Activated CD4-positive, CD25-positive, alpha-beta regulatory T cell (primary cell): ENCODE measurements around the gene LAP3.
"Not testable (repeated sequence)": the region's sequence is repeated elsewhere in the genome, so short reads cannot be mapped to it uniquely, and the experiment has no call there.

Experiments
- DNase-seq, 4 experiments: peaks; one replicate each; lab custom pipeline; 2025; lab: John Stamatoyannopoulos, UW

Gene LAP3

DNA sequence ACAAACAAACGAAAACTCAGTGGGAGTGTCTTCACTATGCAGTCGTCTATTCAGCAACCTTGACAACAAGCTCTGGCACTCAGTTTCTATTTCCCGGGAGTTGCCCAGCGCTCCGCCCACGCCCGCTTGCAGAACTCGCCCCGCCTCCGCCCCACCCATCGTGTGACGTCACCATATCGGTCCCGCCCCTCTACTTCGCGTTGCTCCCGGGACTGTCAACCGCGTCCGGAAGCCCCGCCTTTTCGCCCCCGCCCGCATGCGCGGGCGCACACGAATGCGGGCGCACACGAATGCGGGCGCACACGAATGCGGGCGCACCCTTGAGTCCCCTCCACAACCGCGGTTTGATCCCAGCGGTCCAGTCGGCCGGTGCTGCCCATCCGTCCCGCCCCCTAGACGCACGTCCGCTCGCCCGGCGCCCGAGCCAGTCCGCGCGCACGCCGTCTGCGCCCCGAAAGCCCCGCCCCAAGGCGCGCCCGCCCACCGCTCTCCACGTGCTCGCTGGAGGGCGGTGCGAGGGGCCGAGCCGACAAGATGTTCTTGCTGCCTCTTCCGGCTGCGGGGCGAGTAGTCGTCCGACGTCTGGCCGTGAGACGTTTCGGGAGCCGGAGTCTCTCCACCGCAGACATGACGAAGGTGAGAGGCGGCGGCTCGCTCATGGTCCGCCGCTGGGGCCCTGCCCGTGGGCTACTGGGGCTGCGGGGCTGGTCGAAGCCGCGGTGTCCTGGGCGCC, at the start of gene LAP3:
TSS of gene LAP3 (plus strand) at position 267 of the 733 bp plus-strand sequence. CDS start at position 535, 268 bp downstream.
- DNase-seq, result peak; percentile 95 to 99 (median 98)

DNA sequence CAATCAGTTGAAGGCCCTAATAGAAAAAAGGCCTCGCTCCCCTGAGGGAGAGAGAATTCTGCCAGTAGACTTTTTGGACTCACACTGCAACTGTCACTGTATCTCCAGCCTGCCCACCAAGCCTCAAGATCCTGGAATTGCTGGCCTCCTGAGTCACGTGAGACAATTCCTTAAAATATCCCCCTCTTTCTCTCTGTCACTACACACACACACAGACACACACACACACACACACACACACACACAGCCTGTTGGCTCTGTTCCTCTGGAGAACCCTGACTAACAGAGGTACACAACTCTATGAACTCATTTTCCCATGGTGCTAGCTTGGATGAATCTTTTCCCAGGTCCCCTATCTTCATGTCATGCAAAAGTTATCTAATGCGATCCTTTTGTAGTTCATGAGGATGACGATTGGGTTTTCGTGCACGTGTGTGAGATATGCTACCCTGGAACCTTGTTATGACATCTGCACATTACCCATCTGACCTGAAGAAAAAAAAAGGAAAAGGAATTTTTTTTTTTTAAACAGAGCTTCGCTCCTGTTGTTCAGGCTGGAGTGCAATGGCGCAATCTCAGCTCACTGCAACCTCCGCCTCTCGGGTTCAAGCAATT, 48.3 kb upstream of the LAP3 start:
- DNase-seq, result no peak

DNA sequence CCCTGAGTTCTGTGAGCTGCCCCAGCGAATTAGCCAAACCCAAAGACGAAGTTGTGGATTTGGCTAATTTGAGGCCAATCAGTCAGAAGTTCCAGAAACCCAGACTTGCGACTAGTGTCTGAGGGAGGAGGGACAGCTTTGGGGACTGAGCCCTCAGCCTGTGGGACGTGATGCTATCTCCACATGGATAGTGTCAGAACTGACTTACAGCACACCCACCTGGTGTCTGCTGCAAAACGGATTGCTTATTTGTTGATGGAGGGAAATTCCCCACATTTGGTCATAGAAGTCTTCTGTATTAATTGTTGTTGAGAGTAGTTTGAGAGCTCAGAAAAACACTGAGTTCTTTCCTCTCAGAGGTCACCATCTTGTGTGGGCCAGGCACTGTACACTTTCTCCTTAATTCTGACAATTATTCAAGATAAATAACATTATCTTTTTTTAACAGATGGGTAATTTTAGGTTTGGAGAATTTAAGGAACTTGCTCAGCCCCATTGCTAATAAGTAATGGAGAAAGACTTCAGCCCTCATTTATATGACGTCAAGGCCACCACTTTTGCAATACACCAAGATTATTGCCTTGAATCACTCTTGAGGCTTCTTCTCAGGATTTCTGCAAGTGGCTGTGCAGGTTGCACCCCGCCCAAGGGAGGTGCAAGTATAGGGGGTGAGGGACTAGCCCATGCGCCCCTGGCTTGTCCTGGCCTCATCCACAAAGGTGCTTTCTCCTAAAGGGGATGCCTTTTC, 45.3 kb upstream of the LAP3 start:
- DNase-seq, result no peak

DNA sequence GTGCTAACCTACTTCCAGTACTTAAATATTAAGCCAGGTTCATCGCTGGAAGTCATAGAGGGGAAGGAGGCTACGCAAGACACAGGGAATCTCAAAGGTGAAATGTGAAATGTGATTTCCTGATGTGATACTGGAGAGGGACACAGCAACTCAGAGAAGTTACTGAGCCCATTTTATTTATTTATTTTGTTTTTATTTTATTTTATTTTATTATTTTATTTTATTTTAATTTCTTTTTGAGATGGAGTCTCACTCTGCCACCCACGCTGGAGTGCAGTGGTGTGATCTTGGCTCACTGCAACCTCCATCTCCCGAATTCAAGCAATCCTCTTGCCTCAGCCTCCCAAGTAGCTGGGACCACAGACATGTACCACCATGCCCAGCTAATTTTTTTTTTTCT, 42.3 kb upstream of the LAP3 start:
- no peak for DNase-seq

DNA sequence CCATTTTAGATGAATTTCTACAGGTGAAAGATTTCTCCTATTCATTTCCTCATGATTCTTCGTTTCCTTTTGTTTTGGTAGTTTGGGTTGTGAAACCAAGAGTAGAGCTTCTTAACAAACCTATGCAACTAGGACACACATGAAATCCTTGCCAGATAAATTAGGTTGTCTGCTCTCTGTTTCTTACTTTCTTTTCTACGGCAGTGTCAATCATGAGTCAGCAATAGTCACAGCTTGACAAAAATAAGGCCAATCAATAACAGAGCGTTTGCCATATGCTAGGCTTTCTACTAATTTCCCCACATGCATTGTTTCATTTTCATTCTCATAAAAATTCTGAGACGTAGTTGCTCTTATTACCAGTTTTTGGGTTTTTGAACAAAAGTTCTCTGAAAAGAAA, 41.8 kb upstream of the LAP3 start:
- DNase-seq, result no peak

DNA sequence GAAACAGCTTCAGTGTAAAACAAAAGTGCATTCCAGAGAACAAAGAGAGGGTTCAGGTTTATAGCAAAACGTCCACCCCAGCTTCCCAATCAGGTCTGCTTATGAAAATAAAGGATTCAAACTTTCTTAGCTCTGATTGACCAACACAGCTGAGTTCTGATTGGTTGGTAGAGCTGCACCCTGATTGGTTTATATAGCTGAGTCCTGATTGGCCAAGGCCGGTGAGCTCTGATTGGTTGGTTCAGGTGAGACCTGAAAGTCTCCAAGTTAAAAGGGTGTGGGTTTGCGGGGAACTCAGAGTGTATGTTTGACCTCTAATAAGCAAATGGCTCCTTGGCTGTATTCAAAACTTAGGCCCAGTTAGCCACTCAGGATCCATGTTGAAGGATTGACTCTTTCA, 41.1 kb upstream of the LAP3 start:
- DNase-seq, result no peak

DNA sequence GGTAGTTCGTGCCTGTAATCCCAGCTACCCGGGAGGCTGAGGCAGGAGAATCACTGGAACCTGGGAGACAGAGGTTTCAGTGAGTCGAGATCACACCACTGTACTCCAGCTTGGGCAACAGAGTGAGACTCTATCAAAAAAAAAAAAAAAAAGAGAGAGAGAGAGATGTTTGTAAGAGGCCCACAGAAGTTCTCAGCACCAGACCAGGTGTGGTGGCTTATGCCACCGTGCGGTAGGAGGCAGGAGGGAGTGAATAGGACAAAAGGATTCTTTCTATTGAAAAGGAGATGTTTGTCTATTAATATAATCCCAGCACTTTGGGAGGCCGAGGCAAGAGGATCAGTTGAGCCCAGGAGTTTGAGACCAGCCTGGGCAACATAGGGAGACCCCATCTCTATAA, 39.9 kb upstream of the LAP3 start:
- not testable (repeated sequence) for DNase-seq

DNA sequence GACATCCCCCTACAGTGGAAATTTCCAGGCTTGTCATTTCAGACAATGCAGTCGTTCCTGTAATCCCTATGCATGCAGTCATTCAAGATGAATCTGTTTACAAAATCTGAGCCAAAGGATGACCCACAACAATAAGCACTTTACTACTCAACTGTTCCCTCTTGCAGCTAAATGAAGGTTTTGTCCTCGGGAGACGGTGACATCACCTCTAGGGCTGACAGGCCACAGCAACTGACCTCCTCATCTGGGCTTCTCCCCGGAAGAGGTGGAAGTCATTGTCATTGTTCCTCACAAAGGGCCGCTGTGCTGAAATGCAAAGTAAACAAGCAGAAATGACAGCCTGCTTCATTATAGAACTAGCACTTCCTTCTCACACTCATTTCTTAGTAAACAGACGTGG, 32.8 kb upstream of the LAP3 start:
- DNase-seq, result no peak

DNA sequence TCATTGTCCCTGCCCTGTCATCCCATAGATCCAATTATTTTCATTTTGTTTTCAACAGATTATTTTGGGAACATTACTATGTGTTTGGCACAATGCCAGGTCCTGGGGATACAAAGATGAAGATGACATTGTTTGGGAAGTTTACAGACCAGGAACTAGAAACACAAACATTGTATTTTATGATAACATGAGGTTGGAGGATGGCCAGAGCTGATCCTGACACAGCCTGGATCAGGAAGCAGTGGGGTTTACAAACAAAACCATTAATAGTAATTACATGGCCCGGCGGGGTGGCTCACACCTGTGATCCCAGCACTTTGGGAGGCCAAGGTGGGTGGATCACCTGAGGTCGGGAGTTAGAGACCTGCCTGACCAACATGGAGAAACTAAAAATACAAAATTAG, 32.2 kb upstream of the LAP3 start:
- no peak for DNase-seq

DNA sequence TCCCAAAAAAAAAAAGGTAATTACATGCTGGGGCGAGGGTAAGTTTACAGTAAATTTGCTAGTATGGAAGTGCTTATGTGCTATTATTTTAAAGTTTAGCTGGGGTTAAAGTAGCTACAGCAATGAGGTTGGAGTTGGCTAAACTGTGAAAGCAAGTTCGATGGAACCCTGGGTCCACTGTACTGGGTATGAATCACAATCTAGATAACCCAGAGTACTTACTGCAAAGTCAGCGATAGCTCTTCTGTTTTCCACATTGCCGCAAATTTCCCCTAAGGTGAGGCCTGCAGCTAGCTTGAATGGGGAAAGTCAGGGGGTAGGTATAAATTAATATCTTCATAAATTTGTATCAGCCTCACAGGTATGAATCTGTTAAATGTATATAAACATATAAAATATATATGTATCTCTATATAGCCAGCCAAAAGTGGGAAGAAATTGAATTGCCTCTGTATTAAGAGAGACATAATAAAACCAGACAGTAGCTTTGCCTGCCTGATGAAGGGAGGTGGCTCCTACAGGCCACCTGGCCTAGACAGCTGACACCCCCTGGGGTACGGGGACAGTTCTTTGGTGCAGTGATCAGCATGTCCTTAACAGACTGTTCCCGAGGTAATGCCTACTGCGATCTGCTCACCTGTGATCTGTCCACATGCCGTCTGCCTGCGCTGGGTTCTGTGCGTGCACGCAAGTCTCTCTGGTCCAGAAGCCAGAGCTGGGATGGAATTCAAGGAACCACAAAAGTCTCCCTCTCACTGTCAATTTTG, 31.4 kb upstream of the LAP3 start:
- no peak for DNase-seq

DNA sequence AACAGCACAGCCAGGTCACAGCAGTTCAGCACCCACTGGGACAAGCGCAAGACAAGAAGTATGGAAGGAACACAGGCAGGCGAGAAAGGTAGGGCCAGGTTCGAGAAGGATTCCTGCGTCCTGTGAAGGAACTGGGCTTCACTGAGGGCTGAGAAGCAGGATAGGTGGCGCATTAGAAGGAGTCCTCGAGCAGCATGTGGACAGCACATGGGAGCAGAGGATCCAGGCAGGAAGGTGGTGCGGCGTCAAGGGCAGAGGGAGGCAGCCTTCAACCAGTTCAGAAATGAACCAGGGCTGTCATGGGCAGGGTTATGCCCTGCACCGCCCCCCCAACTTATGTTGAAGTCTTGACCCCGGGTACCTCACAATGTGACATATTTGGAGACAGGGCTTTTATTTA, 30.8 kb upstream of the LAP3 start:
- no peak for DNase-seq

DNA sequence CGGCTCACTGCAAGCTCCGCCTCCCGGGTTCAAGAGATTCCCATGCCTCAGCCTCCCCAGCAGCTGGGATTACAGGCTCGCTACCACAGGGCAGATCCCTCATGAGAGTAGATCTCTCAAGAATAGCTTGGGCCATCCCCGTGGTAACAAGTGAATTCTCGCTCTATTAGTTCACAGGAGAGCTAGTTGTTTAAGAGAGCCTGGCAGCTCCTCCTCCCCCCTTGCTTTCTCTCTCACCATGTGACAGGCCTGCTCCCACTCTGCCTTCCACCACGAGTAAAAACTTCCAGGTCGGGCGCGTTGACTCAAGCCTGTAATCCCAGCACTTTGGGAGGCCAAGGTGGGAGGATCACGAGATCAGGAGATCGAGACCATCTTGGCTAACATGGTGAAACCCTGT, 30.3 kb upstream of the LAP3 start:
- no peak for DNase-seq

DNA sequence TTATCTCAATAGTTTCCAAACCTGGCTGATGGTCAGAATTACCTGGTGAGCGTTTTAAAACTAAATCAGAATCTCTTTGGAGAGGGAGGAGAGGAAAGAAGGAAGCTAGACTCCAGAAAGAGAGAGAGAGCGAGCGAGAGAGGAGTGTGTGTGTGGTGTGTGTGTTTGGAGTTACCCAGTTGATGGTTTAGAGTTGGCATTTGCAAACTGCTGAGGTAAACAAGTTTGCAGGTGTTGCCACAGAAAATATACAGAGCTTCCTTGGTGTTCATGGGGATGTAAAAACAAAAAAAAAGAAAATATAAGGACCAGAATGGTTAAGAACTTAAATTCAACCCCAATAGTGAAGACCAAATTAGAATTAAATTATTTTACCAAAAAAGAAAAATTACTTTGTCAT, 26.4 kb upstream of the LAP3 start:
- no peak for DNase-seq

DNA sequence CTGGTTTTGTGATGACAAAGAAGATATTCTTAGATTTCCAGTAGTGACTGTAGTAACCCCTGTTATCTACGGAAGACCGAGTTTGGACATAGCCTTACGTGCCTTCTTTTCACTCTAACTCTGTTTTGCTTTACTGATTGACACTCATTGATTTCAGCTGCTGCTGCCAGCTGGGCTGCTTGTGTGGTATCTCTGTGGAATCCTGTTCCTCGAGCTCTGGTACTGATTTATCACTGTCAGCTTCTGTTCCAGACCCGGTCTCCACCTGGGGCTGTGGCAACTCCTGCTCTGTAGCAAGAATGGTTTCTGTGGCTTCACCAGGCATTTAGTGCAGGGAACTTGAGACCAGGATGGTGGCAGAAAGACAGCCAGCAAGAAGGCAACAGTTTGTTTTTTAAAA, 24.6 kb upstream of the LAP3 start:
- DNase-seq, result no peak

DNA sequence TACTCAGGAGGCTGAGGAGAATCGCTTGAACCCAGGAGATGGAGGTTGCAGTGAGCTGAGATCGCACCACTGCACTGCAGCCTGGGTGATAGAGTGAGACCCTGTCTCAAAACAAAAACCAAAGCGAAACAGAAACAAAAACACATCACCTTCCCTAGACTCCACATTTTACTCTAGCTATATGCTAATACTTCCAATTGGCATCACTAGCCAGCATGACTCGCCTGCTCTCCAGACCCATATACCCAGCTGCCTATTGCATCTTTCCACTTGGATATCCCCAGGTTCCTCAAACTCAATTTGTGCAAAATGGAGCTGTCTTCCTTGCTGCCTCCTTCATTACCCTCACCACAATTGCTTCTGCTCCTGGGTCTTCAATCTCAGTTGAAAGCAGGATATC, 22.4 kb upstream of the LAP3 start:
- no peak for DNase-seq

DNA sequence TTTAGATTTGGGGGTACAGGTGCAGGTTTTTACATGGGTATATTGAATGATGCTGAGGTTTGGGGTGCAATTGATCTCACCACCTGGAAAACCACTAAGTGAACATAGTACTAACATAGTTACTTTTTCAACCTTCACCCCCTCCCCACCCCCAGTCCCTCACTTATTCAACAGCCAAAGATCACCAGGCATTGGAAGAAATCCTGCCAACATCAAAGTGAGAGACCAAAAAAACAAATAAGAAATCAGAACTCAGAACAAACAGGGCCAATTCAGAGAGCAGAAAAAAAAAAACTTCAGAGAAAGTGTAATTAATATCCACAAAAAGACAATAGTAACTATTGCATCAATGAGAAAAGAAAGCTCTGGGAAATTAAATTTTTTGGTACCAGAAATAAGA, 20.5 kb upstream of the LAP3 start:
- no peak for DNase-seq

DNA sequence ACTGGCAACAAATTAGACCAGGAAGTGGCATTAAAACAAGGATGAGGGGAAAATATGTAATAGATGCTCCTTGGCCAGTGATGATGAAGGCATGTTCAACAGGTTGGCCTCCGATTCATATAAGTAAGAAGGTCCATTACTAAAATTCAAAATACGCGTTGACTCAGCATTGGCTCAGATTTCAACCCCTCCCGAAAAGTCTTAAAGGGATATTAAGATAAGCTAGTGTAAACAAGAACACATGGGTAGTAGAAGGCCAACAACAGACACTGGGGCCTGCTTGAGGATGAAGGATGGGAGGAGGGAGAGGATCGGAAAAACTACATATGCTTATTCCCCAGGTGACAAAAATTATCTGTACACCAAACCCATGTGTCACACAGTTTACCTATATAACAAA, 19.1 kb upstream of the LAP3 start:
- DNase-seq, result no peak

DNA sequence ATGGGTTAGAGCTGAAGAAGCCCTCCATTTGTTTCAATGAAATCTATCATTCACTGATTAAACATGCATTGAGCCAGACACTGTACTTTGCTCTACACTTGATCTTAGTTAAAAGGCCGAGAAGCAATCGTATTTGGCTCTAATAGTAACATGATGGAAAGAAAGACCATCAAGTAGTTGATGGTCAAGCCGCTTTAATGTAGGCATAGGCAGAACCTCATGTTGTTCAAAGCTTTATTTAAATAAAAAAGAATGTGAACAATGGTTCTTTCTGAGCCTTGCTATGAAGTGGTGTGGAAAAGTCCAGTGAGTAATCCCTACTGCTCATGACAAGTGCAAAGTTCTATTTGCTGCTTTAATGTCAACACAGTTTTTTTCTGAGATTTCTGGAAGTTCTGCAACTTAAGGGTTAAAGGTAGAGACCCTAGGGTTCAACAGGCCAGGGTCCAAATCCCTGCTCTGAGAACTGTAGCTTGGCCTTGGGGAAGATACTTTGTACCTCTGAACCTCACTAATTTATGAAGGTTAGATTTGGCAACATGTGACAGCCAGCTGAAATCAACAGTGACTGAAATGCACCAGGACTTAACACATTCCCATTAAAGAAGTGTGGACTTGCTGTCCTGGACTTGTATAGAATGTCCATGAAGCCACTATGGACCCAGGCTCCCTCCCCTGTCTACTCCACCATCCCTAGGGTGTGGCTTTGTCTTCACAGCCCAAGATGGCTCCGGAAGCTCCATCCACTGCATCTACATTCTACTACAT, 17.9 kb upstream of the LAP3 start:
- no peak for DNase-seq

DNA sequence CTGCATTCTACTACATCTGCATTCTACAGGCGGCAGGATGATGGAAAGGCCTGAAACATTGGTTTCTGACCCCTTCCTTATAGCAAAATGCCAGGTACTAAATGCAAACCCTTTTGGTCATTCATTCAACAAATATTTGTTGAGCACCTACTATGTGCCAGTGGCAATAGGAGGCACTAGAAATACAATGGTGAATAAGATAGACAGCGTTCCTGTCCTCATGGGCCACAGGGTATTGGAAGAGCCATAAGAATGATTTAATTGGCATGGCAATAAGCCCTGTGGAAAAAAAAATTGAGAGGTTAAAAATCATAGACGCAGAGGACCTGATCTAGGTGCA, 17.3 kb upstream of the LAP3 start:
- no peak for DNase-seq

DNA sequence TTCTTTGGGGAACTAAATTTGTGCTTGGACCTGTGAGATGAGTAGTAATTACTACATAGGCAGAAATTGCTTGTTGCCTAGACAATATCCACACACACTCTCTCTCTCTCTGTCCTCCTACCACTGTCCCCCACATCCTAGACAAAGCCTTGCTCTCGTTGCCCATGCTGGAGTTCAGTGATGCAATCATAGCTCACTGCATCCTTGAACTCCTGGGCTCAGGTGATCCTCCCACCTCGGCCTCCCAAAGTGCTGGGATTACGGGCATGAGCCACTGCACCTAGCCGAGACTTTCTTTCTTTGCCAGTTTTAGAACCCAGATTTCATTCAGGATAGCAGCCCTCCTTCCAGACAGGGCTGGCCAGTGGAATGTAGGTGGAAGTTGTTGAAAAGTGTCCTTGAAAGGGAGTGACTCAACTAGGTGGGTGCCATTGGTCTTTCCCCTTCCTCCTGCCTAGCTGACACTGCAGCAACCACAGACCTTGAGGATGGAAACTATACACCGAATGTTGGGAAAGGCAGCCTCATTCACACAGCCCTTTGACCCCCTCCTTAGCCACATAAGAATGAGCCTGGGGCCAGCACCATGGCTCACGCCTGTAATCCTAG, 16.8 kb upstream of the LAP3 start:
- no peak for DNase-seq

DNA sequence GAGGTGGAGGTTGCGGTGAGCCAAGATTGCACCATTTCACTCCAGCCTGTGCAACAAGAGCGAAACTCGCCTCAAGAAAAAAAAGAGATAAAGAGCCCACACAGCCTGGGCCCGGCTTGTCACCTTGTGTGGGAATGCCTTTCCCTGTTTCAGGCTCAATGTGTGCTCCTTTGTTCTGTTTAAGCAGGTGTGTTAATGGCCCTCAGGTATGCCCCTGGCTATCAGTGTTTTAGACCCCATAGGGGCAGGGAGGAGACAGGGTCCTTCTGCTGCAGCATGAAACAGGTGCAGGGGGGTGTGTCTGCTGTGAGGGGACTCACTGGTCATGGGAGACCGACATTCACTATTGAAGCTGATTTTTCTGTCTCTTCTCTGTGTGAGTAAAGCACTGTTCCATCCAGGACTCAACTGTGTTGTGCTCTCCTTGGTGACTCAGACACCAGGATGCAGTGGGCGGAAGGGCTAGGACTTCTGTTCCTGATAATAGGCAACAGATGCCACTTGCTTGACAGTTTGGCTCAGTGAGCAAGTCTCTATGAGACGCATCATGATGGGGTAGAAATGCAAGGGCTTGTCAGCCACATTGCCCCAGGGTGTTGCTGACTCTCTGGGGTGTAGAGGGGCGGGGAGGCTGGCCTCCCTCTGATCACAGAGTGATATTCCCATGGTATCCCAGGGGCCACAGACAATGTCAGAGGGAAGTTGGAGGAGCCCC, 15.6 kb upstream of the LAP3 start:
- no peak for DNase-seq
